HepG2 (cell line): ENCODE data around the gene TUBA4A. TPM values are rescaled to one million over a fixed set of nuclear protein-coding genes. Genes with fewer than 3 reads are reported as not detected.

Experiments
- AHDC1 ChIP-seq: sonication (generic); formaldehyde crosslinking; IDR thresholded peaks from 2 replicates; pipeline ENCODE4 v1.5.1; 2020; ENCODE audit warnings: mild to moderate bottlenecking, missing genetic modification reagents, borderline replicate concordance
- ATF7 ChIP-seq, 2 experiments: fragments of 450-650 bp in 1 of 2; sonication (generic) in 1 of 2; formaldehyde crosslinking in 1 of 2; IDR thresholded peaks; 2 replicates each; pipeline versions ENCODE4 v1.4.0 to v1.6.1; 2016 to 2020; ENCODE audit warnings: antibody characterized with exemption in 1 of 2, mild to moderate bottlenecking in 1 of 2, missing genetic modification reagents in 1 of 2
- FOSL2 ChIP-seq: sonication (generic); formaldehyde crosslinking; IDR thresholded peaks from 2 replicates; pipeline ENCODE4 v1.4.0; 2020; ENCODE audit warnings: missing genetic modification reagents
- GATAD2A ChIP-seq: IDR thresholded peaks from 2 replicates; pipeline ENCODE4 v1.6.1; 2016
- IRX3 ChIP-seq: sonication (generic); formaldehyde crosslinking; IDR thresholded peaks from 2 replicates; pipeline ENCODE4 v1.8.1; 2023; ENCODE audit warnings: mild to moderate bottlenecking, low read depth, missing genetic modification reagents, borderline replicate concordance
- KDM4B ChIP-seq: sonication (generic); formaldehyde crosslinking; IDR thresholded peaks from 2 replicates; pipeline ENCODE4 v1.4.0; 2020; ENCODE audit warnings: missing genetic modification reagents
- MAZ ChIP-seq, 2 experiments: sonication (generic) in 1 of 2; formaldehyde crosslinking in 1 of 2; IDR thresholded peaks; 2 replicates each; pipeline versions ENCODE4 v1.5.0 to v1.6.1; 2012 to 2020; ENCODE audit warnings: low read depth in 2 of 2, mild to moderate bottlenecking in 2 of 2, borderline replicate concordance in 1 of 2, improper control_type of control experiment in 1 of 2, low read length in 1 of 2, missing genetic modification reagents in 1 of 2, moderate library complexity in 1 of 2
- NR0B2 ChIP-seq: sonication (generic); formaldehyde crosslinking; IDR thresholded peaks from 2 replicates; pipeline ENCODE4 v1.4.0; 2020; ENCODE audit warnings: mild to moderate bottlenecking, missing genetic modification reagents
- THAP7 ChIP-seq: sonication (generic); formaldehyde crosslinking; IDR thresholded peaks from 2 replicates; pipeline ENCODE4 v1.8.1; 2023; ENCODE audit warnings: mild to moderate bottlenecking, missing genetic modification reagents
- YEATS2 ChIP-seq: sonication (generic); formaldehyde crosslinking; IDR thresholded peaks from 2 replicates; pipeline ENCODE4 v1.4.0; 2020; ENCODE audit warnings: missing genetic modification reagents, borderline replicate concordance
- ZBTB26 ChIP-seq: IDR thresholded peaks from 2 replicates; pipeline ENCODE4 v1.6.1; 2016; ENCODE audit warnings: missing compliant biosample characterization, missing genetic modification reagents, borderline replicate concordance
- ZFP90 ChIP-seq: sonication (generic); formaldehyde crosslinking; IDR thresholded peaks from 2 replicates; pipeline ENCODE4 v1.8.0; 2022; ENCODE audit warnings: missing genetic modification reagents, mild to moderate bottlenecking, inconsistent platforms, borderline replicate concordance
- ZNF44 ChIP-seq: sonication (generic); formaldehyde crosslinking; IDR thresholded peaks from 2 replicates; pipeline ENCODE4 v1.5.1; 2020; ENCODE audit warnings: mild to moderate bottlenecking, missing genetic modification reagents
- ZNF512 ChIP-seq: sonication (generic); formaldehyde crosslinking; IDR thresholded peaks from 2 replicates; pipeline ENCODE4 v1.4.0; 2020; ENCODE audit warnings: mild to moderate bottlenecking, missing genetic modification reagents
- ZNF577 ChIP-seq: sonication (generic); formaldehyde crosslinking; IDR thresholded peaks from 2 replicates; pipeline ENCODE4 v1.4.0; 2020; ENCODE audit warnings: mild to moderate bottlenecking, low read depth, missing genetic modification reagents, borderline replicate concordance
- ZNF629 ChIP-seq: sonication (generic); formaldehyde crosslinking; conservative IDR thresholded peaks from 2 replicates; pipeline ENCODE4 v1.5.0; 2020; ENCODE audit warnings: missing genetic modification reagents
- ZSCAN29 ChIP-seq: sonication (generic); formaldehyde crosslinking; conservative IDR thresholded peaks from 2 replicates; pipeline ENCODE4 v1.4.0; 2020; ENCODE audit warnings: mild to moderate bottlenecking, missing genetic modification reagents
- polyA plus RNA-seq, 8 experiments: library from polyadenylated mRNA; depleted of rRNA in 3 of 8; stranded (reverse) in 7 of 8; unstranded in 1 of 8; fragments of >200 nt; fragmentation: Illumina TruSeq in 4 of 8; extraction: Trizol in 4 of 8; gene quantifications; 2 replicates each; pipeline versions ENCODE4 v1.2.1 to v1.2.3, GENCODE V29; 2011 to 2016; ENCODE audit warnings: low read depth in 4 of 8, missing spikeins in 1 of 8, mixed read lengths in 1 of 8; ENCODE audit not compliant: insufficient read depth in 1 of 8
- total RNA-seq, 5 experiments: library from RNA; depleted of rRNA; stranded (reverse); fragments of >200 nt; fragmentation: Illumina TruSeq; extraction: Trizol; gene quantifications; 2 replicates each; pipeline ENCODE4 v1.2.3, GENCODE V29; 2016; ENCODE audit warnings: low read depth in 1 of 5

TUBA4A gene
- total and polyA plus RNA-seq, 2 of the 13 experiments (the other 11 are each of a cell fraction or from before 2014, with no cell fraction given) = 1.3 to 12.7 TPM

- TF ChIP-seq AHDC1 (CRISPR knock-in tag) = no peak
- TF ChIP-seq ZNF629 = peak; percentile 15; the same call in 1 of the 2 replicates
- no peak for TF ChIP-seq GATAD2A (CRISPR knock-in tag)
- TF ChIP-seq FOSL2 (CRISPR knock-in tag) = peak; percentile 24
- TF ChIP-seq MAZ (IDR thresholded peaks at IDR 0.05; ENCODE audit: borderline replicate concordance, low read depth, low read length) = no peak; the same call in 1 of the 2 replicates
- 0 out of 2 replicates have a peak, but pooled peaks have one; percentile 36 for TF ChIP-seq MAZ (CRISPR knock-in tag; IDR thresholded peaks at IDR 0.05; ENCODE audit: low read depth)
- no peak for TF ChIP-seq ZNF577
- TF ChIP-seq ZBTB26 (CRISPR knock-in tag) = peak; percentile 32; the same call in 1 of the 2 replicates
- 0 out of 2 replicates have a peak, but pooled peaks have one; percentile 21 for TF ChIP-seq ZSCAN29
- peak; percentile 59; the same call in 1 of the 2 replicates for TF ChIP-seq THAP7 (CRISPR knock-in tag)
- no peak for TF ChIP-seq ZNF512 (CRISPR knock-in tag)
- 0 out of 2 replicates have a peak, but pooled peaks have one; percentile 82 for TF ChIP-seq ZNF44 (CRISPR knock-in tag)
- peak; percentile 88; the same call in 1 of the 2 replicates for TF ChIP-seq ZFP90 (CRISPR knock-in tag)
- TF ChIP-seq IRX3 = no peak
- TF ChIP-seq YEATS2 = no peak
- 0 out of 2 replicates have a peak, but pooled peaks have one; percentile 13 for TF ChIP-seq NR0B2 (CRISPR knock-in tag)
- no peak for TF ChIP-seq ATF7 (IDR thresholded peaks at IDR 0.05)
- no peak; the same call in 1 of the 2 replicates for TF ChIP-seq ATF7 (CRISPR knock-in tag; IDR thresholded peaks at IDR 0.05)
- TF ChIP-seq KDM4B (CRISPR knock-in tag) = no peak
These were observed at the start of gene TUBA4A (continued) for GRCh38 chr2:219253753-219254589.
